ENCODE data around the gene EPN2. TPM values are rescaled to one million over a fixed set of nuclear protein-coding genes. Genes with fewer than 3 reads are reported as not detected.

The EPN2 gene
- total RNA-seq, 1 donor from 2014 or later = 63.9 TPM

GRCh38 chr17:19239544-19239943 lies 2.4 kb downstream of the EPN2 start:
- DNase-seq (ENCODE audit: low spot score) = no peak

DNA sequence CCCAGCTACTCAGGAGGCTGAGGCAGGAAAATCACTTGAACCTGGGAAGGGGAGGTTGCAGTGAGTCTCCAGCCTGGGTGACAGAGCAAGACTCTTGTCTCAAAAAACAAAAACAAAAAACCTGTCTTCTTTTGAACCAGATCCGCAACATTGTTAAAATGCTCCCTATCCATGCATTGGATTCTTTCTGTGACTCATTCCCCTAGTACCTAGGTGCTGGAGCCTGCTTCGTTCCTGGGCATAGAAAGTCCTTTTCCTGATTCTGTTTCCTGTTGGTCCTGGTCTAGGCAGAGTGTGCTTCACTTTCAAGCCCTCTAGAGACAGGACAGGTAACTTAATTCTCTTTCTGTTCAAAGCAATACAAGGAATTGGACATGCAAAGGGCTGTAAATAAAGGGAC lies 5.2 kb downstream of the EPN2 start:
- DNase-seq (ENCODE audit: low spot score) = no peak

- no peak for DNase-seq (ENCODE audit: low spot score)
Measured at GRCh38 chr17:19242926-19243325, 5.8 kb downstream of the EPN2 start.

- DNase-seq (ENCODE audit: low spot score) = no peak
Measured at GRCh38 chr17:19243838-19244237, 6.7 kb downstream of the EPN2 start.

DNA sequence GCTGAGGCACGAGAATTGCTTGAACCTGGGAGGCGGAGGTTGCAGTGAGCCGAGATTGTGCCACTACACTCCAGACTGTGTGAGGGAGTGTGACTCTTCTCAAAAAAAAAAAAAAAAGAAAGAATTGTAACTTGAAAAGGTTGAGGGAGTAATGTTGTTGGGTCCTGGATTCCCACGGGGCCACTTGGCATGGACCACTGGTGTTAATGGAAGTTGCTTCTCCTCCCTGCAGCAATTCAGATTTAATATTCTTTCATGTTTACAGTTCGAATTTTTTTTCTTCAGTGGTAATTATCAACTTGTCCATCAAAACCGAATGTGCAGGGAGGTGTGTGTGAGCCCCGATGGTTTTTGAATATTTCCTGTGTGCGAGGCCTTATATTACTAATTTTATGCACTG lies 7.2 kb downstream of the EPN2 start:
- no peak for DNase-seq (ENCODE audit: low spot score)

DNA sequence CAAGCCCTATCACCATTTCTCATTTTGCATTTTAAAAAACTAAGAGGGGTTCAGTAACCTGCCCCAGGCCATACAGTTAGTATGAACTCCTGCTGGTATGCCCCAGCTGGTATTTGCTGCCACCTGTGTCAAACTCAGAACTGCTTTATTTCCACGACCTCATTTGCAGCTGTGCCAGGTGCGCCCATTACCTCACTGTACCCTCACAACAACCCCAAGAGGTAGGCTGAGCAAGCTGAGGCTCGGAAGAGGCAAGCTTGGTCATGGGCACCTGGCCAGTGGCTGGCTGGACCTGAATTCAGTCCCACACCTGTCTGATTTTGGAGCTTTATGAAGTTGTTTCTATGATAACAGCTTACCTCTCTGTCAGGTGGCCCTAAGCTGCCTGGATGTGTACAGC lies 7.6 kb downstream of the EPN2 start:
- no peak for DNase-seq (ENCODE audit: low spot score)

- DNase-seq (ENCODE audit: low spot score) = no peak
Measured at GRCh38 chr17:19247473-19247872, 10.3 kb downstream of the EPN2 start.

GRCh38 chr17:19248151-19248927 lies 11.2 kb downstream of the EPN2 start:
- DNase-seq (ENCODE audit: low spot score) = no peak

DNA sequence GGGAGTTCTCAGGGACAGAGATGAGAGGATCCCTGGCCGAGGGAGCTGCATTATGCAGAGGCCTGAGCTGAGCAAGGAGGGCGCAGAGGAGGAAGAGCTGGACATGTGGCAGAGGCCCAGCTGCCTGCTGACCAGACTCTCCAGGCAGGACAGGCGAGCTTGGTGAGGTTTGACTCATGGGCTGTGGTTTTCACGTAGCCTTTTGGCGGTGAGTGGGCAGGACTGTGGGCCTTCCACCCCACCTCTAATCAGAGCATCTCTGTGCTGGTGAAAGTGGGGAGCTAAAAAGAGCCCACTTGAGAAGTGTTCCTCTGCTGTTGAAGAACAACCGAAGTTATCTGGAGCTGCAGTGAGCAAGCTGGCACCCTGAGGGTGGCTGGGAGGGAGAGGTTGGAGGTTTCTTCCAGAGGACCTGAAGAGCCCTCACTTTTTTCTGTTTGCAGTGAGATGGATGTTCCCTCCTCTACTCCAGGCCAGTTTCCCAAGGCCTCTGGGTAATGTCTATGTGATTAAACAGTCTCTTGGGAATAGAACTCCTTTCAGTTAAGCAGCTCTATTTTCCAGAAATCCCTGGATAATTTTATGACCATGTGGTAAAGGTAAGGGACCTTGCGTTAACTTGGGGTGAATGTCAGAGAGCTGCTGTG lies 11.9 kb downstream of the EPN2 start:
- DNase-seq (ENCODE audit: low spot score) = peak; percentile 60

DNA sequence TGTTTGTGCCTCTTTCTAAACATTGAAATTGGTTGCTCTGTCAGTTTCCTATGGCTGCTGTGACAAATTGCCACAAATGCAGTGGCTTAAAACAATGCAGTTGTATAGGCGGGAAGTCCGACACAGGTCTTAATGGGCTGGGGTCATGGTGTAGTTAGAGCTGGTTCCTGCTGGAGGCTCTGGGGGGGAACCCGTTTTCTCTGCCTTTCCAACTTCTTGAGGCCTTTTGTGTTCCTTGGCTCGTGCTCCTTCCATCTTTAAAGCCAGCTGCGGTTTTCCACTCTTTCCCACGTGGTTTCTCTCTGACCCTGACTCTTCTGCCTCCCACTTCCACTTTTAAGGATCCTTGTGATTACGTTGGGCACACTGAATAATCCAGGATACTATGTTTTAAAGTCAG lies 12.5 kb downstream of the EPN2 start:
- no peak for DNase-seq (ENCODE audit: low spot score)

GRCh38 chr17:19250421-19251173 lies 13.4 kb downstream of the EPN2 start:
- DNase-seq (ENCODE audit: low spot score) = peak; percentile 65

DNA sequence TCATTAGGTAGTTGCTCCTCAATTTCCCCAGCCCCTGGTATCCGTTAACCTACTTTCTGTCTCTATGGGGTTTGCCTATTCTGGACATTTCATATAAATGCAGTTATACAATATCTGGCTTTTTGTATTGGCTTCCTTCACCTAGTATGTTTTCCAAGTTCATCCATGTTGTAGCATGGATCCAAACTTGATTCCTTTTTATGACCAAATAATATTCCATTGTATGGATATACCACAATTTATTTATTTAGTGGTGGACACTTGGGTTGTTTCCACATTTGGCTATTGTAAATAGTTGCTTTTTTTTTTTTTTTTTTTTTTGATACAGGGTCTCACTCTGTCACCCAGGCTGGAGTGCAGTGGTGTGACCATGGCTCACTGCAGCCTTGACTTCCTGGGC lies 15.9 kb downstream of the EPN2 start:
- no peak for DNase-seq (ENCODE audit: low spot score)

DNA sequence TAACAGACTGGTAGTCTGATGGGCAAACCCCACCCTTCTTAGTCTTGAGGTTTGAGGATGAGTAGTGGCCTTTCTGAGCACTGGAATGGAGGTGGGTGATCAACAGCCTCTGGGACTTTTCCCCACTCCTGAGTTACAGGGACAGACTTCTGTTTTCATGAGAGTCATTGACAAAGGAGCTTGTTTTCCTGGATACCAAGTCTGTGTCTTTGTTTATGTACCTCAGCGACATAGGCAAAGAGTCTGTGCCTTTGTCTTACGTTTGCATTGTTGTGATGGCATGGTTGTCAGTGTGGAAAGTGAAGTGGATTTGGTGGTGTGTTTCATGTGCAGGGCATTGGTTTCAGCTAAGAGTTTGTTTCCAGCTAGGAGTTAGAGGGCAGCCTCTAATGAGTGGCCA lies 17.5 kb downstream of the EPN2 start:
- no peak for DNase-seq (ENCODE audit: low spot score)

DNA sequence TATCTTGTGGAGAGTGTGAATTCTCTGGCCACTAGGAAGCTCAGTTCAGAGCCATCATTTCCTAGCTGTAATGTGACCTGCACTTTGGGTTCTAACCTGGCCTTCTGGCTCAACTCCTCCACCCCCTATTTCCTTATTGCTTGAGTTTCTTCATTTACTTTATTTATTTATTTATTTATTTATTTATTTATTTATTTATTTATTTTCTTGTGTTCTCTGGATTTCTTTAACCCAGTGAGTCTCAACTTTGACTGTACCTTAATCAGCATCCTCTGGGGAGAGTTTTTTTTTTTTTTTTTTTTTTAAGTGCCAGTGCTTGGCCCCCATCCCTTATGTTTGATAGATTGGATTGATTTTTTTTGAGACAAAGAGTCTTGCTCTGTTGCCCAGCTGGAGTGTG lies 18.1 kb downstream of the EPN2 start:
- DNase-seq (ENCODE audit: low spot score) = no peak

- no peak for DNase-seq (ENCODE audit: low spot score)
Measured at GRCh38 chr17:19258371-19258770, 21.2 kb downstream of the EPN2 start.

GRCh38 chr17:19260958-19261357 lies 23.8 kb downstream of the EPN2 start:
- DNase-seq (ENCODE audit: low spot score) = no peak

DNA sequence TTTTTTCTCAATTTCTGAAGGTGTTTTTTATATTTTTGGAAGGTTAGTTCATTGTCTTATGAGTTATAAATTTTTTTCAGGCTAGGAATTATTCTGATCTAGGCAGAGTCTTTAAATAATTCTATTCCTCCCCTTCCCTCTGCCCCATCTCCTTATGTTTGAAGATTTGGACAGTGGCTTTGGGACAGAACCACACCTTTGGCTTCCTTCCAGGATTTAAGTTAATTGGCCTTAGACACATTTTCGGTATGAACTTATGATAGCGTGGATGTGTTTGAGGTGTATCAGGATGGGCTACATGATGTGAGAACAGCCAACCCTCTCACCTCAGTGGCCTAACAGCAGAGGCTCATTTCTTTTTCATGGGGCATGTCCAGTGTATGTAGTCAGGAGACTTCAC lies 24.3 kb downstream of the EPN2 start:
- no peak for DNase-seq (ENCODE audit: low spot score)

DNA sequence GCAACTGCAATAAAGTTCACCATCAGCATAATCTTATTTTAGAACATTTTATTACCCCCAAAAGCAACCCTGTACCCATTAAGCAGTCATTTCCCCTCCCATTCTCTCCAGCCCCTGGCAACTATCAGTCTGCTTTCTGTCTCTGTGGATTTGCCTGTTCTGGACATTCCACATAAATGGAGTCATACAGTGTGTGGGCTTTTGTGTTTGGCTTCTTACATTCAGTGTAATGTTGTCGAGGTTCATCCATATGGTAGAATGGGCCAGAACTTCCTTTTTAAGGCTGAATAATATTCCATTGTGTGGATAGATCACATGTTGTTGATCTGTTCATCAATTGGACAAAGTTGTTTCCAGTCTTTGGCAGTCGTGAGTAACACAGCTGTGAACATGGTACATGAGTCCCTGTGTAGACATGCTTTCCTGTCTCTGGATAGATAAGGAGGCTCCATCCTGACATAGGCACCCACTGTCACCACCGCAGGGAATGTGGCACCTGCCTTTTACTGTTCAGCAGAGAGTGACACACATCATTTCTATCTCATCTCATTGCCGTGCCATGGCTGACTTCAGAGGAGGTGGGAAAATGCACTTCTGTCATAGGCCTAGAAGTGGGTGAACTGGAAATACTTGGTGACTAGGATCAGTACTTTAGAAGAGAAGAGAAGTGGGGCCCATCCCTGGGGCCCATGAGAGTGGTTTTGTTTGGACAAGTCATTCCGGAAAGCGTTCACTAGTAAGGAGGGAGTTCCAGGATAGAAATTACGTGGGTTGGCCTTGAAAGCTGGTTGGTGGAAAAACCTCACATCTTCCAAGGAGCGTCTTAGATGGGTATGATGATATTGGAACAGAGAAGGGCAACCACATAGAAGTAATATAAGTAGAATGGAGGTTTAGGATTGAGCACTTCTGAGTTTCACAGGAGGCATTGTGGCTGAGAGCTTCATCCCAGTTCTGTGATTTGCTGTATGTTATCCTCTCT lies 25.8 kb downstream of the EPN2 start:
- DNase-seq (ENCODE audit: low spot score) = no peak

GRCh38 chr17:19263641-19264051 lies 26.5 kb downstream of the EPN2 start:
- DNase-seq (ENCODE audit: low spot score) = peak; percentile 56

- DNase-seq (ENCODE audit: low spot score) = no peak
Measured at GRCh38 chr17:19264268-19264667, 27.1 kb downstream of the EPN2 start.

DNA sequence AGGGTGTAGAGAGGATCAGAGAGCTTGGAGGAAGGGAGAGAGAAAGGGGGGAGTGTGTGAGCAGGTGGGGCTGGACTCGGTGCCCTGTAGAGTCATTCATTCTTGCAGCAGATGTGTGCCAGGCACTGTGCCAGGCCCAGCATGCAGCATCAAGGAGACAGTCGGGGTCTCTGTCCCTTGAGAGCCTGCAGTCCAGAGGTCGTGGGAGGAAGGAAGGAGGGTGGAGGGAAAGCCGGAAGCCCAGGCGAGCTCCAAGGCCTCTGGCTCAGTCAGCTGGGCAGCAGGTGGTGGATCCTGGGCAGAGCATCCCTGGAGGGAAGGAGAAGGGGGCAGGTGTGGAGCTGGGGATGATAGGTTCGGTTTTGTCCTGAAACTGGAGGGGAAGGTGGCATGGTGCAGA lies 27.5 kb downstream of the EPN2 start:
- no peak for DNase-seq (ENCODE audit: low spot score)

GRCh38 chr17:19265755-19266154 lies 28.6 kb downstream of the EPN2 start:
- no peak for DNase-seq (ENCODE audit: low spot score)

Measured in ureter (tissue), 1 donor.